ENCODE measurements around the gene CDCA5.

Gene CDCA5

DNA sequence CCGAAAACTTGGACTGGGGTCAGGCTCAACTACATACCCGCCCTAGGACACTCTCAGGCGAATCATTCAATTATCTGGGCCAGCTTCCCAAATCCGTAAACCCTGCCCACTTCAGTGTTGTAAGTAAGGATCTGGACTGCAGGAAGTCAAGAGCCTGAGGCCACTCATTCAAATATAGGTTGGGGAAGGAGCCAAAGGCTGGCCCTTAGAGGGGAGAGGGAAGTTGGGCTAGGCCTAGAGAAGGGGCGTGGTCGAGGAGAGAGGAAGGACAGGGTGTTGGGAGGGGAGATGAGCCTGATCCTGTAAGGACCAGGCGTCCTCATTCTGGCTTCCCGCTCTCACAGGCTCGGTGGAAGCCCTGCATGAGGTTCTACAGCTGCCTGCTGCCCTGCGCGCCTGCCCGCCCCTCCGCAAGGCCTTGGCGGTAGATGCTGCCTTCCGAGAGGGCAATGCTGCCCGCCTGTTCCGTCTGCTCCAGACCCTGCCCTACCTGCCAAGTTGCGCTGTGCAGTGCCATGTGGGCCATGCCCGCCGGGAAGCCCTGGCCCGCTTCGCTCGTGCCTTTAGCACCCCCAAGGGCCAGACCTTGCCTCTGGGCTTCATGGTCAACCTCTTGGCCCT lies 39.8 kb downstream of the CDCA5 start:
- DNase-seq (ENCODE audit: low read depth): no peak

GRCh38 chr11:65042891-65043290 lies 40.9 kb downstream of the CDCA5 start:
- no peak for DNase-seq (ENCODE audit: low read depth)

DNA sequence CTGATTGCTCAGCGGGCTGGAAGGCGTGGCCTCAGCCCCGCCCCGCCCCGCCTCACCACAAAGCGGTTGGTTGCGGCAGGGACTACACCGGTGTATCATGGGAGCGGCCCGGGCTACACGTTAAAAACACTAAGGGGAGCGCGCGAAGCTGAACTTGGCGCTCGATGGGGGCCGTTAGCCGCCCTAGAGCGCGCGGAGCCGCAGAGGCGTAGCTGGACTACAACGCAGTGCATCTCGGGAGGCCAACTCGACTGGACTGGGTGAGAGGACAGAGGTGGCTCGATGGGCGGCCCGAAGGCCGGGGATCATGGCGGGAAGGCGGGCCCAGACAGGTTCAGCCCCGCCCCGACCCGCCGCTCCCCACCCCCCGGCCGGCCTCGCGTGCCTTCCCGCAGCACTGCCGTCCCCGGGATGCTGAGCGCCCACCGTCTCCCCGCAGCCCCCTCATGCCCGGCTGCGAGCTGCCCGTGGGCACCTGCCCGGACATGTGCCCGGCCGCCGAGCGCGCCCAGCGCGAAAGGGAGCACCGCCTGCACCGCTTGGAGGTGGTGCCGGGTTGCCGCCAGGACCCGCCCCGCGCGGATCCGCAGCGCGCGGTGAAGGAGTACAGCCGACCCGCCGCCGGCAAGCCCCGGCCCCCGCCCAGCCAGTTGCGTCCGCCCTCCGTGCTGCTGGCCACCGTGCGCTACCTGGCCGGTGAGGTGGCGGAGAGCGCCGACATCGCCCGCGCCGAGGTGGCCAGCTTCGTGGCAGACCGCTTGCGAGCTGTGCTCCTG lies 42.8 kb downstream of the CDCA5 start, which contains the start of gene SAC3D1:
Gene SAC3D1 (plus strand): TSS at position 364 of the 776 bp plus-strand sequence. CDS start 83 bp downstream, at position 447.
- peak; percentile 80 for DNase-seq (ENCODE audit: low read depth)

GRCh38 chr11:65040520-65040846 lies 43.4 kb downstream of the CDCA5 start:
- DNase-seq (ENCODE audit: low read depth): no peak

- no peak for DNase-seq (ENCODE audit: low read depth)
Observed at GRCh38 chr11:65036931-65037330, 46.9 kb downstream of the CDCA5 start.

- no peak for DNase-seq (ENCODE audit: low read depth)
Observed at GRCh38 chr11:65035579-65035978, 48.3 kb downstream of the CDCA5 start.

GRCh38 chr11:65034423-65034822 lies 49.4 kb downstream of the CDCA5 start:
- no peak for DNase-seq (ENCODE audit: low read depth)

DNA sequence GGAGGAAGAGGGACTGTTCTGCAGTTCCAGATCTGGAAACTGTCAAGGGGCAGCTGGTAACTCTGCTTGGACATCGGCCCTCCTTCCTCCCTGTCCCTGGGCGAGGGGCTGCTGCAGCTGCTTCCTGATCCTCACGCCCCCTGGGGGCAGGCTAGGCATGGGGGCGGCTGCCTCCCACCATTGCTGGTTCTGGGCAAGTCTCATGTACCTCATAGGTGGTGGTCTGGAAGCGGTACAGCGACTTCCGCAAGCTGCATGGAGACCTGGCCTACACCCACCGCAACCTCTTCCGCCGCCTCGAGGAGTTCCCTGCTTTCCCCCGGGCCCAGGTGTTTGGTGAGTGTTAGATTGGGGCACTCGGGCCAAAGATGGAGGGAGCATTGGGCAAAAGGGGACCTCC lies 51.6 kb downstream of the CDCA5 start:
- no peak for DNase-seq (ENCODE audit: low read depth)

Data from T-helper 22 cell (primary cell).